HepG2 (cell line): ENCODE measurements around the gene DOHH. TPM values are rescaled to one million over a fixed set of nuclear protein-coding genes. Genes with fewer than 3 reads are reported as not detected.

Experiments
- ATAC-seq: fragments of 200-7000 bp; cut with Tn5 transposase; 3 replicates; pipeline ENCODE4 v1.9.1; 2020; ENCODE audit warnings: mild to moderate bottlenecking, moderate library complexity
- BruUV-seq: library from RNA; stranded (reverse); fragments of 400-500 nt; replicated peaks from 2 replicates; lab custom pipeline; 2021; lab: Mats Ljungman, UMichigan
- CTCF ChIA-PET: fragments of 300-600 bp; formaldehyde crosslinking; extraction: SDS; loops from one replicate; lab custom pipeline; 2021; ENCODE audit warnings: low total read pairs, inconsistent platforms, low intra/inter-chr PET ratio; lab: Yijun Ruan, JAX
- POLR2A ChIA-PET: fragments of 350-600 bp; sonication (Branson Sonifier 250); formaldehyde crosslinking; loops from one replicate; lab custom pipeline; 2020; ENCODE audit warnings: antibody characterized with exemption, inconsistent platforms; lab: Yijun Ruan, JAX
- DNase-seq: peaks from one replicate; pipeline ENCODE4 v3.0.0-alpha.2; 2015; ENCODE audit warnings: low spot score
- FAIRE-seq: peaks from 3 replicates; lab custom pipeline; 2011; peaks lifted over from hg19 to GRCh38; lab: Jason Lieb, UNC
- H2AFZ ChIP-seq: one replicate; pipeline ENCODE4 v1.6.1; 2011; ENCODE audit warnings: low read length, inconsistent platforms
- H3K27ac ChIP-seq: fragments of 300-600 bp; 3 replicates; pipeline ENCODE4 v1.8.0; 2011; ENCODE audit warnings: mixed run types, mild to moderate bottlenecking, mixed read lengths, low read length, inconsistent platforms; ENCODE audit not compliant: insufficient read depth; ENCODE audit errors: extremely low read length
- H3K27me3 ChIP-seq, 2 experiments: fragments of 200-600 bp in 1 of 2; 2 replicates in 1 of 2; 3 replicates in 1 of 2; pipeline versions ENCODE4 v1.6.0 to v1.8.0; 2011; ENCODE audit warnings: low read length in 2 of 2, mild to moderate bottlenecking in 2 of 2, moderate library complexity in 2 of 2, inconsistent platforms in 1 of 2; ENCODE audit not compliant: insufficient read depth in 2 of 2, control insufficient read depth in 1 of 2
- H3K36me3 ChIP-seq, 2 experiments: fragments of 200-600 bp in 1 of 2; replicated peaks in 1 of 2; 2 replicates in 1 of 2; 3 replicates in 1 of 2; pipeline versions ENCODE4 v1.5.1 to v1.8.0; 2011; ENCODE audit warnings: low read length in 2 of 2, inconsistent platforms in 1 of 2; ENCODE audit not compliant: insufficient read depth in 2 of 2, control insufficient read depth in 1 of 2
- H3K4me1 ChIP-seq: 2 replicates; pipeline ENCODE4 v1.5.1; 2012; ENCODE audit warnings: low read length, inconsistent platforms; ENCODE audit not compliant: insufficient read depth
- H3K4me2 ChIP-seq: 2 replicates; pipeline ENCODE4 v1.6.0; 2011; ENCODE audit warnings: low read depth, low read length, inconsistent platforms
- H3K4me3 ChIP-seq, 3 experiments: fragments of 200-600 bp in 1 of 3; sonication (generic), shearing (Covaris generic) in 1 of 3; replicated peaks in 1 of 3; 2 replicates each; pipeline ENCODE4 v1.5.1; 2011 to 2016; ENCODE audit warnings: low read length in 3 of 3, inconsistent platforms in 2 of 3, low read depth in 2 of 3, mild to moderate bottlenecking in 2 of 3, control low read depth in 1 of 3, mixed read lengths in 1 of 3; ENCODE audit not compliant: insufficient read depth in 1 of 3
- H3K79me2 ChIP-seq: one replicate; pipeline ENCODE4 v1.6.1; 2011; ENCODE audit warnings: low read length, inconsistent platforms; ENCODE audit not compliant: insufficient read depth
- H3K9ac ChIP-seq: 2 replicates; pipeline ENCODE4 v1.6.0; 2011; ENCODE audit warnings: mild to moderate bottlenecking, low read depth, low read length, inconsistent platforms; ENCODE audit not compliant: insufficient read depth
- H3K9me3 ChIP-seq: 2 replicates; pipeline ENCODE4 v1.5.1; 2012; ENCODE audit warnings: mild to moderate bottlenecking, low read length
- H4K20me1 ChIP-seq: 2 replicates; pipeline ENCODE4 v1.6.0; 2011; ENCODE audit warnings: inconsistent platforms, mild to moderate bottlenecking, low read length, moderate library complexity; ENCODE audit not compliant: insufficient read depth
- SMARCE1 ChIP-seq: fragments of 450-650 bp; IDR thresholded peaks from 2 replicates; pipeline ENCODE4 v1.6.1; 2017; ENCODE audit warnings: borderline replicate concordance
- TBX2 ChIP-seq: sonication (generic); formaldehyde crosslinking; IDR thresholded peaks from 2 replicates; pipeline ENCODE4 v1.5.0; 2020; ENCODE audit warnings: missing genetic modification reagents, mild to moderate bottlenecking, borderline replicate concordance
- ZNF3 ChIP-seq: IDR thresholded peaks from 2 replicates; pipeline ENCODE4 v1.7.0; 2017; ENCODE audit warnings: inconsistent platforms
- ZNF383 ChIP-seq: sonication (generic); formaldehyde crosslinking; IDR thresholded peaks from 2 replicates; pipeline ENCODE4 v1.4.0; 2020; ENCODE audit warnings: missing genetic modification reagents, mild to moderate bottlenecking, borderline replicate concordance
- ZNF816 ChIP-seq: sonication (generic); formaldehyde crosslinking; IDR thresholded peaks from 2 replicates; pipeline ENCODE4 v1.8.0; 2022; ENCODE audit warnings: missing genetic modification reagents, mild to moderate bottlenecking, borderline replicate concordance
- WGBS: methylation state at CpG from one replicate; pipeline ENCODE4 v1.1.6; 2017; ENCODE audit warnings: low lambda C conversion rate; 5-methylcytosine and 5-hydroxymethylcytosine counted together
- in situ Hi-C: cut with HindIII; loops from 2 replicates; pipeline ENCODE4 v1.10.0; 2017; ENCODE audit warnings: low pct_unique_long_range_greater_than_20kb; ENCODE audit not compliant: extremely low pct_ligation_motif_present
- intact Hi-C: fragments of 100-400 bp; cut with micrococcal nuclease; formaldehyde crosslinking; loops from one replicate; pipeline ENCODE4 v1.10.0; 2022; ENCODE audit not compliant: unreplicated experiment
- polyA plus RNA-seq, 8 experiments: library from polyadenylated mRNA; depleted of rRNA in 3 of 8; stranded (reverse) in 7 of 8; unstranded in 1 of 8; fragments of >200 nt; fragmentation: Illumina TruSeq in 4 of 8; extraction: Trizol in 4 of 8; gene quantifications; 2 replicates each; pipeline versions ENCODE4 v1.2.1 to v1.2.3, GENCODE V29; 2011 to 2016; ENCODE audit warnings: low read depth in 4 of 8, missing spikeins in 1 of 8, mixed read lengths in 1 of 8; ENCODE audit not compliant: insufficient read depth in 1 of 8
- total RNA-seq, 5 experiments: library from RNA; depleted of rRNA; stranded (reverse); fragments of >200 nt; fragmentation: Illumina TruSeq; extraction: Trizol; gene quantifications; 2 replicates each; pipeline ENCODE4 v1.2.3, GENCODE V29; 2016; ENCODE audit warnings: low read depth in 1 of 5

The DOHH gene
- total and polyA plus RNA-seq, 2 of the 13 experiments (the other 11 are each of a cell fraction or from before 2014, with no cell fraction given) = 3.5 to 13.7 TPM

DNA sequence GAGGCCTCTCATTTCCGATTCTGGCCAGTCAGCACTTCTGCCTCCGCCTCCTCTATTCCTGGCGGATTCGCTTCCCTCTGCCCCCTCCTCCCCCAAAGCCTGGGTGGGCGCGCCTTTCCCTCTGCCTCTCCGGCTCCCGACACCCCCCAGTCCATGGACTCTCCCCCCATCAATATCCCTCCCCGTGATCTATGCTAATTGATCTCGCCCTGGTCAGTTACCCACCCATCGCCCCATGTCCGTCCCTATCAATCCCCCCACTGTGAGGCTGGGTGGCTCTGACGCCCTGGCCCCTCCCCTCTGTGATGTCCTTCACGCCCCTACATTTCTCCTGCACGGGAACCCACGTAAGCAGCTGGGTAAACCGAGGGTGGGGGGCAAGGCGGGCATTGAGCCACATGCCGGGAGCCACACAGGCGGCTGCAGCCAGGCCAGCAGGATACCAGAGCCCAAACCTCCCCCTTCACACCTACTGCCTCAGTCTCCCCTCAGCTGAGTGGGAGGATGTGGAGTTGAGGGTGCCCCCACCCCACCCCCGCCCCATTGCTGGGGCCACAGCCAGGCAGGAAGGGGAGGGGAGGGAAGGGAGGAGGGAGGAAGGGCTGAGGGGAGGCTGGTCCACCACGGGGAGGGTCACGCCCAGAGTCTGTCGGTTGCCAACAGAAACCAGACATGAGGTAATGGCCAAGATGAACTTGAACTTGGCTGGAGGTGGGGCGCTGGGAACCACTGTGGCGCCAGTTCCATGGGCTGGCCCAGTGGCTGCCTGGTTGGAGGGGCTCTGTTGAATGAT is 41.2 kb downstream of the DOHH start (continued):
- TF ChIP-seq TBX2 (CRISPR knock-in tag) = no peak

DNA sequence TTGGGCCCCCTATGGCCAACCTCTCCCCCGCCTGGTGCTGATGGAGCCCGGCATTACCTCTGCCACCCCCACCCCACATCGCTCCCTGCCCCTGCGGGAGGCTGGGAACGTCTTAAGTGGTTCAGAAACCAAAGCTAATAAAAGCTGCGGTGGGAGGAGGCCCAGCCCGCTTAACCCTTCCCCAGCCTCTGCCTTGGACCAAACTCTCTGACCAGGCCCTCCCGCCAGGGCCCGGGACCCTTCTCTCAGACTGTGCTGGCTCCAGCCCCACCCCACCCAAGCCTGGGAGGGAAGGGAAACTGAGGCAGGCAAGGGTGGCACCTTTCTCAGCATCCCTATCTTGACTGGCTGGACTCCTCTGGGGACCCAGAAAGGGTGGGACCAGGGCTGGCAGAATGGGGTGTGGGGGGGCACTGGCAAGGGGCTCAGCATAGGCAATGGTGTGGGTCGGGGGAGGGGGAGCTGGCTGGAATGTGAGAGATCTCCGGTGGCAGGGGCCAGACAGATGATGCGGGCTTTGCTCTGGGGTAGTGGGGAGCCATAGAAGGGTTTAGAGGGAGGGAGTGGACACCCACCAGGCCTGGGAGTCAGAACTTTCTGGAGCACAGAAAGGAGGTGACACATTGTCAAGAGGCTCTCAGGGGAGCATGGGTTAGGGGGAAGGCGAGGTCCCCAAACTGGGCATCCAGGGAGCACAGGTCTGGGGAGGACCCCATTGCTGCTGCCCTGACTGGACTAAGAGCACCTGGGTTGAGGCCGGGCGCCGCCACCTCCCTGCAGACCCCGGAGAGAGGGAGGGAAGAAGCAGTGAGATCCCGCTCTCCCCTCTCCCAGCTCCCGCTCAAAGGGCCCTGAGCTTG is 42.0 kb downstream of the DOHH start:
- in situ Hi-C loops = no loop called here
- Histone ChIP-seq H3K9ac (no peak overlapping the region), H3K36me3 (peaks cover 2 to 13% of the 10 kb centered on the region in 2 experiments; a peak in 2 of 5 replicates), H3K4me3 (no peak overlapping the region), H3K4me2 (no peak overlapping the region), H3K4me1 (0 out of 2 replicates have a peak, but pooled peaks cover 8% of the 10 kb centered on the region), H2AFZ (no peak overlapping the region), H3K27me3 (no peaks in the 10 kb centered on the region), H3K9me3 (no peaks in the 10 kb centered on the region), H3K27ac (no peak overlapping the region)
- no peak for DNase-seq
- WGBS = 95% methylated on average over 13 of the region's 19 CpGs
- POLR2A ChIA-PET = no interaction called here
- CTCF ChIA-PET = no interaction called here
- intact Hi-C loops = no loop called here
- BruUV-seq = no TSS peak
- no peak for TF ChIP-seq ZNF816
- no peak for TF ChIP-seq SMARCE1
- no peak for TF ChIP-seq ZNF3 (CRISPR knock-in tag)
- no peak for TF ChIP-seq ZNF383
- TF ChIP-seq, all 625 proteins: peak for 0
- no peak for ATAC-seq
- no peaks in the 10 kb centered on the region for H3K79me2 ChIP-seq
- H4K20me1 ChIP-seq = 0 out of 2 replicates have a peak, but pooled peaks cover 2% of the 10 kb centered on the region
- FAIRE-seq = no peak
